ENCODE data around the gene MYO6.
"Not testable (repeated sequence)": the region's sequence is repeated elsewhere in the genome, so short reads cannot be mapped to it uniquely, and the experiment has no call there.

The MYO6 gene

GRCh38 chr6:75892384-75892783, 143.3 kb downstream of the MYO6 start:
- Histone ChIP-seq H3K36me3 (ENCODE audit: insufficient read depth, low read length) (peaks cover 17% of the 10 kb centered on the region), H3K9me3 (ENCODE audit: low read length) (no peaks in the 10 kb centered on the region), H3K4me3 (ENCODE audit: low read length) (no peak overlapping the region), H3K27me3 (ENCODE audit: insufficient read depth, low read length) (no peaks in the 10 kb centered on the region), H3K4me1 (ENCODE audit: insufficient read depth, low read length) (no peaks in the 10 kb centered on the region), H2AFZ (ENCODE audit: low read depth, low read length) (no peak overlapping the region)

GRCh38 chr6:75893058-75893775, 144.2 kb downstream of the MYO6 start:
- Histone ChIP-seq H3K36me3 (ENCODE audit: insufficient read depth, low read length) (peaks cover 17% of the 10 kb centered on the region), H3K4me3 (ENCODE audit: low read length) (no peak overlapping the region), H3K4me1 (ENCODE audit: insufficient read depth, low read length) (no peaks in the 10 kb centered on the region), H3K27me3 (ENCODE audit: insufficient read depth, low read length) (no peaks in the 10 kb centered on the region), H2AFZ (ENCODE audit: low read depth, low read length) (no peak overlapping the region), H3K9me3 (ENCODE audit: low read length) (no peaks in the 10 kb centered on the region)

- H3K9me3 ChIP-seq (ENCODE audit: low read length): no peaks in the 10 kb centered on the region
- peaks cover 17% of the 10 kb centered on the region for H3K36me3 ChIP-seq (ENCODE audit: insufficient read depth, low read length)
- no peaks in the 10 kb centered on the region for H3K4me1 ChIP-seq (ENCODE audit: insufficient read depth, low read length)
- no peaks in the 10 kb centered on the region for H3K27me3 ChIP-seq (ENCODE audit: insufficient read depth, low read length)
- H2AFZ ChIP-seq (ENCODE audit: low read depth, low read length): no peak overlapping the region
- H3K4me3 ChIP-seq (ENCODE audit: low read length): no peak overlapping the region
These were observed 144.7 kb downstream of the MYO6 start for GRCh38 chr6:75893776-75894152.

GRCh38 chr6:75896526-75896925, 147.5 kb downstream of the MYO6 start:
- Histone ChIP-seq H2AFZ (ENCODE audit: low read depth, low read length) (no peak overlapping the region), H3K36me3 (ENCODE audit: insufficient read depth, low read length) (peaks cover 9% of the 10 kb centered on the region), H3K4me1 (ENCODE audit: insufficient read depth, low read length) (no peaks in the 10 kb centered on the region), H3K9me3 (ENCODE audit: low read length) (no peaks in the 10 kb centered on the region), H3K27me3 (ENCODE audit: insufficient read depth, low read length) (no peaks in the 10 kb centered on the region), H3K4me3 (ENCODE audit: low read length) (no peak overlapping the region)

- not testable (repeated sequence) for H3K27me3 ChIP-seq (ENCODE audit: insufficient read depth, low read length); H3K4me1 ChIP-seq (ENCODE audit: insufficient read depth, low read length); H2AFZ ChIP-seq (ENCODE audit: low read depth, low read length); H3K4me3 ChIP-seq (ENCODE audit: low read length); H3K36me3 ChIP-seq (ENCODE audit: insufficient read depth, low read length); H3K9me3 ChIP-seq (ENCODE audit: low read length)
These were observed 151.2 kb downstream of the MYO6 start for GRCh38 chr6:75900216-75900615.

- not testable (repeated sequence) for H3K4me1 ChIP-seq (ENCODE audit: insufficient read depth, low read length); H2AFZ ChIP-seq (ENCODE audit: low read depth, low read length); H3K4me3 ChIP-seq (ENCODE audit: low read length); H3K36me3 ChIP-seq (ENCODE audit: insufficient read depth, low read length); H3K27me3 ChIP-seq (ENCODE audit: insufficient read depth, low read length); H3K9me3 ChIP-seq (ENCODE audit: low read length)
These were observed 156.1 kb downstream of the MYO6 start for GRCh38 chr6:75905129-75905528.

GRCh38 chr6:75906871-75907270, 157.8 kb downstream of the MYO6 start:
- Histone ChIP-seq H3K4me3 (ENCODE audit: low read length) (no peak overlapping the region), H2AFZ (ENCODE audit: low read depth, low read length) (no peak overlapping the region), H3K4me1 (ENCODE audit: insufficient read depth, low read length) (no peaks in the 10 kb centered on the region), H3K9me3 (ENCODE audit: low read length) (no peaks in the 10 kb centered on the region), H3K27me3 (ENCODE audit: insufficient read depth, low read length) (no peaks in the 10 kb centered on the region), H3K36me3 (ENCODE audit: insufficient read depth, low read length) (peaks cover 4% of the 10 kb centered on the region)

- H3K4me1 ChIP-seq (ENCODE audit: insufficient read depth, low read length): no peaks in the 10 kb centered on the region
These were observed 158.4 kb downstream of the MYO6 start for GRCh38 chr6:75907444-75907843.

GRCh38 chr6:75913040-75913439, 164.0 kb downstream of the MYO6 start:
- Histone ChIP-seq H3K4me3 (ENCODE audit: low read length) (no peak overlapping the region), H2AFZ (ENCODE audit: low read depth, low read length) (no peak overlapping the region), H3K9me3 (ENCODE audit: low read length) (no peaks in the 10 kb centered on the region), H3K27me3 (ENCODE audit: insufficient read depth, low read length) (no peaks in the 10 kb centered on the region), H3K4me1 (ENCODE audit: insufficient read depth, low read length) (peaks cover 4% of the 10 kb centered on the region), H3K36me3 (ENCODE audit: insufficient read depth, low read length) (peaks cover 19% of the 10 kb centered on the region)

More at GRCh38 chr6:75907444-75907843, 158.4 kb downstream of the MYO6 start:
- Histone ChIP-seq H3K27me3 (ENCODE audit: insufficient read depth, low read length) (no peaks in the 10 kb centered on the region), H2AFZ (ENCODE audit: low read depth, low read length) (no peak overlapping the region), H3K36me3 (ENCODE audit: insufficient read depth, low read length) (peaks cover 4% of the 10 kb centered on the region), H3K4me3 (ENCODE audit: low read length) (no peak overlapping the region), H3K9me3 (ENCODE audit: low read length) (no peaks in the 10 kb centered on the region)

GRCh38 chr6:75922226-75922625, 173.2 kb downstream of the MYO6 start:
- Histone ChIP-seq H3K27me3 (ENCODE audit: insufficient read depth, low read length) (no peaks in the 10 kb centered on the region), H3K4me1 (ENCODE audit: insufficient read depth, low read length) (peaks cover 4% of the 10 kb centered on the region), H2AFZ (ENCODE audit: low read depth, low read length) (no peak overlapping the region), H3K9me3 (ENCODE audit: low read length) (no peaks in the 10 kb centered on the region), H3K4me3 (ENCODE audit: low read length) (no peak overlapping the region), H3K36me3 (ENCODE audit: insufficient read depth, low read length) (peaks cover 10% of the 10 kb centered on the region)

GRCh38 chr6:75926293-75927168, 177.5 kb downstream of the MYO6 start:
- H3K27me3 ChIP-seq (ENCODE audit: insufficient read depth, low read length): no peaks in the 10 kb centered on the region
- no peaks in the 10 kb centered on the region for H3K4me1 ChIP-seq (ENCODE audit: insufficient read depth, low read length)
- no peaks in the 10 kb centered on the region for H3K36me3 ChIP-seq (ENCODE audit: insufficient read depth, low read length)
- no peak overlapping the region for H3K4me3 ChIP-seq (ENCODE audit: low read length)
- no peaks in the 10 kb centered on the region for H3K9me3 ChIP-seq (ENCODE audit: low read length)
- no peak overlapping the region for H2AFZ ChIP-seq (ENCODE audit: low read depth, low read length)

GRCh38 chr6:75931011-75931680, 182.1 kb downstream of the MYO6 start:
- no peaks in the 10 kb centered on the region for H3K27me3 ChIP-seq (ENCODE audit: insufficient read depth, low read length)
- H3K36me3 ChIP-seq (ENCODE audit: insufficient read depth, low read length): no peaks in the 10 kb centered on the region
- peaks cover 26% of the 10 kb centered on the region for H3K4me1 ChIP-seq (ENCODE audit: insufficient read depth, low read length)
- H2AFZ ChIP-seq (ENCODE audit: low read depth, low read length): no peak overlapping the region
- no peaks in the 10 kb centered on the region for H3K9me3 ChIP-seq (ENCODE audit: low read length)
- no peak overlapping the region for H3K4me3 ChIP-seq (ENCODE audit: low read length)

- no peak overlapping the region for H2AFZ ChIP-seq (ENCODE audit: low read depth, low read length)
- no peaks in the 10 kb centered on the region for H3K27me3 ChIP-seq (ENCODE audit: insufficient read depth, low read length)
- H3K4me3 ChIP-seq (ENCODE audit: low read length): no peak overlapping the region
- H3K4me1 ChIP-seq (ENCODE audit: insufficient read depth, low read length): peaks cover 32% of the 10 kb centered on the region
- H3K9me3 ChIP-seq (ENCODE audit: low read length): no peaks in the 10 kb centered on the region
- H3K36me3 ChIP-seq (ENCODE audit: insufficient read depth, low read length): no peaks in the 10 kb centered on the region
These were observed 183.0 kb downstream of the MYO6 start for GRCh38 chr6:75932067-75932466.

Data from neuron (in vitro differentiated cells).